Measurements from ENCODE around the gene OPCML.
"Not testable (repeated sequence)": the region's sequence is repeated elsewhere in the genome, so short reads cannot be mapped to it uniquely, and the experiment has no call there.

The OPCML gene

GRCh38 chr11:132409573-132410355 lies 1122.5 kb downstream of the OPCML start:
- no peak for FAIRE-seq

GRCh38 chr11:132408877-132409276 lies 1123.4 kb downstream of the OPCML start:
- DNase-seq (ENCODE audit: extremely low spot score, insufficient read length, low read depth), result no peak
- FAIRE-seq, result no peak

More at GRCh38 chr11:132409573-132410355, 1122.5 kb downstream of the OPCML start:
- no peak for DNase-seq (ENCODE audit: extremely low spot score, insufficient read length, low read depth)

- FAIRE-seq, result no peak
- DNase-seq (ENCODE audit: extremely low spot score, insufficient read length, low read depth), result no peak
These were observed 1126.6 kb downstream of the OPCML start for GRCh38 chr11:132405728-132406127.

DNA sequence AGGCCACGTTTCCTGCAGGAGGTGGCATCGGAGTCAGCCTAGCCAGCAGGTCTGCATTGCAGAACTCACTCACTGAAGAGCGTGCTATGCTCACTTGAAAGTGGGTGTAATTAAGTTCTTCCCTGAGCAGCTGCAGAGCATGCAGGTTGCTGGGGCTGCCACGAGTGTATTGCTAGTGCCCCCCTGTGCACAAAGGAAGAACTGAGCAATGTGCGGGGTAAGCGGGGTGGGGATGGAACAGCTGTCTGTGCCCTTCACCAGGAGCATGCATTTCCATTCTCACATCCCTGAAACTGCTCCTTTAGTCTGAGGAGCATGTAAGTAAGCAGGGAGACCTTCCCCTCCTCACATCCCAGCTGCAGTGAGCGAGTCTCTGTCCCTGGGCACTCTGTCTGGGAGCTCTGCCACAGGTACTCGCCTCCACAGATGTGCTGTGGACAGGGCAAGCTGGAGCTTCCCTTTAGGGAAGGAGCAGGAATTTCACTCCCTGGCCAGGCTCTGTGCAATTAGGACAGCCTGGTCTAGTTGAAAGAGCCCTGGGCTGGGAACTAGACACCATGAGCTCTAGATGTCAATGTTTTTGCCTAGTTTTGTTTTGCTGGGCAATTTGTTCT lies 1130.1 kb downstream of the OPCML start:
- DNase-seq (ENCODE audit: extremely low spot score, insufficient read length, low read depth), result no peak
- no peak for FAIRE-seq

DNA sequence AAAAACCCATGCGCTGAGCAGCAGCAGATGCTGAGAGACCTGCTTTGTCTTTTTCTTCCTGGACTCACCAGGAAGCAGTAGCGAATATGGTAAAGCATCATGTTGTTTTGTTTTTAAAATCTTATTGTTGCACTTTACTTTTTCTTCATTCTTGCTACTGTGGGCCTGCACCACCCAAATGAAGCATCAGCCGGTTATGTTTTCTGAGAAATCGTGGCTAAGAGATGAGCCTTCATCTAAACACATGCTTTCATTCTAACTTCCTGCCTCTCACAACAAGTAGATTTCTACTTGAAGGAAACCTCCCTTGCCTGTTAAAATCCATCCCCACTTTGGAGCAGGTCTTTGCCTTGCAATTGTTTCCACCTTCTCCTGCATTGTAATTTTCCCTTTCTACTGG lies 1136.0 kb downstream of the OPCML start:
- no peak for DNase-seq (ENCODE audit: extremely low spot score, insufficient read length, low read depth)
- FAIRE-seq, result no peak

GRCh38 chr11:132395434-132395833 lies 1136.9 kb downstream of the OPCML start:
- FAIRE-seq (no peak), DNase-seq (ENCODE audit: extremely low spot score, insufficient read length, low read depth) (no peak)

DNA sequence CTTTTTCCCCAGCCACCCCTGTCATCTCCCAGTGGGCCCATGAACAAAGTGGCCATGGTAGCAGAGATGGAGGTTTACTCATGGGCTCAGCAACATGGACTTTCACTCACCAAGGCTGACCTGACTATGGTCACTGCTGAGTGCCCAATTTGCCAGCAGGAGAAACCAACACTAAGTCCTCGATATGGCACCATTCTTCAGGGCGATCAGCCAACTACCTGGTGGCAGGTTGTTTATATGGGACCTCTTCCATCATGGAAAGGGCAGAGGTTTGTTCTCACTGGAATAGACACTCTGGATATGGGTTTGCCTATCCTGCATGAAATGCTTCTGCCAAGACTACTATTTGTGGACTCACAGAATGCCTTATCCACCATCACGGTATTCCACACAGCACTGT lies 1152.8 kb downstream of the OPCML start:
- FAIRE-seq, result no peak
- DNase-seq (ENCODE audit: extremely low spot score, insufficient read length, low read depth), result no peak

DNA sequence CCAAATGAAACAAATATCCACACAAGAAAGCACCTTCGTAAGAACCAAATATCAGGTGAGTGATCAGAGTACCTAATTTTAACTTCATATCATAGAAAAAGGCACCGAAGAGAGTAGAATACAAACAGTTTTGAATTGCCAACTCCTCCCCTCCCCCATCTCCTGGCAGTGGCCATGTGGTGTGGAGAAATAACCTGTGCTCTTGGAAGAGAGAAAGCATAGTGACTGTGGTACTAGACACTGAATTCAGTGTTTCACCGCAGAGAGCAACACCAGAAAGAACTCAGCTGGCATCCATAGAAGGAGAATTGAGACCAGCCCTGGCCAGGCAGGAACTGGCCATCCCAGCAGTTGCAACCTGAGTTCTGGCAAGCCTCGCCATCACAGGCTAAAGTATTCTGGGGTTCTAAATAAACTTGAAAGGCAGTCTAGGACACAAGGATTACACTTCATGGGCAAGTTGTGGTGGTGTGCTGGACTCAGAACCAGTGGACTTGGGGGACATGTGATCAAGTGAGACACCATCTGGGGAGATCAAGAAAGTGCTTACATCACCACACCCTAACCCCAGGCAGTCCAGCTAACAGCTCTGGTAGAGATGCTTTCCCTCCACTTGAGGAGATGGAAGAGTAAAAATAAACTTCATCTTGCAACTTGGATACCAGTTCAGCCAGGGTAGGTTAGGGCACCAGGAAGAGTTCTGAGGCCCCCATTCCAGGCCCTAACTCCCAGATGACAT lies 1158.7 kb downstream of the OPCML start:
- FAIRE-seq (no peak), DNase-seq (ENCODE audit: extremely low spot score, insufficient read length, low read depth) (no peak)

DNA sequence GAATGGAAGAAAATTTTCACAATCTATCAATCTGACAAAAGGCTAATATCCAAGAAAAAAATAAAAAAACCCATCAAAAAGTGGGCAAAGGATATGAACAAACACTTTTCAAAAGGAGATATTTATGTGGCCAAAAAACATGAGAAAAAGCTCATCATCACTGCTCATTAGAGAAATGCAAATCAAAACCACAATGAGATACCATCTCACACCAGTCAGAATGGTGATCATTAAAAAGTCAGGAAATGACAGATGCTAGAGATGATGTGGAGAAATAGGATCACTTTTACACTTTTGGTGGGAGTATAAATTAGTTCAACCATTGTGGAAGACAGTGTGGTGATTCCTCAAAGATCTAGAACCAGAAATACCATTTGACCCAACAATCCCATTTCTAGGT lies 1162.2 kb downstream of the OPCML start:
- not testable (repeated sequence) for FAIRE-seq; DNase-seq (ENCODE audit: extremely low spot score, insufficient read length, low read depth)

- FAIRE-seq (no peak), DNase-seq (ENCODE audit: extremely low spot score, insufficient read length, low read depth) (no peak)
These were observed 1165.0 kb downstream of the OPCML start for GRCh38 chr11:132367293-132367692.

DNA sequence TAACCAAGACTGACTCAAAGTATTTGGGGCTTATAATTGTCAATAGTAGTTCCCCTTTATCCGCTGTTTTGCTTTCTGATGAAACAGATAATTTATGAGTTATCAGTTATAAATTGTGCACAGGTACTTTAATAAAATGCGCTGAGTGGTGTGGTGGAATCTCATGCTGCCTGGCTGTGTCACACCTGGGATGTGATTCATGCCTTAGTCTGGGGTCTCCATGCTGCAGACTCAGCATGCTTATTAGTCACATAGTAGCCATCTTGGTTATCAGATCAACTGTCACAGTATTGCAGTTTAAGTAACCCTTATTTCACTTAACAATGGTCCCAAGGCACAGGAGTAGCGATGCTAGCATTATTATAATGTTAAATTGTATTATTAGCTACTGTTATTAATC lies 1166.7 kb downstream of the OPCML start:
- DNase-seq (ENCODE audit: extremely low spot score, insufficient read length, low read depth) (no peak), FAIRE-seq (no peak)
